Glutamatergic neuron (in vitro differentiated cells): ENCODE data around the gene LRRC75B. TPM values are rescaled to one million over a fixed set of nuclear protein-coding genes. Genes with fewer than 3 reads are reported as not detected.

Experiments
- DNase-seq: peaks from one replicate; pipeline ENCODE4 v3.0.0; 2022
- H3K27ac Mint-ChIP-seq: one replicate; pipeline ENCODE4 v1.8.0; 2020; ENCODE audit warnings: mild to moderate bottlenecking, mixed read lengths, inconsistent platforms; ENCODE audit not compliant: unreplicated experiment
- H3K27me3 Mint-ChIP-seq: one replicate; pipeline ENCODE4 v1.8.0; 2020; ENCODE audit warnings: mild to moderate bottlenecking, moderate library complexity, mixed read lengths, inconsistent platforms; ENCODE audit not compliant: unreplicated experiment
- H3K36me3 Mint-ChIP-seq: one replicate; pipeline ENCODE4 v1.8.0; 2020; ENCODE audit warnings: mild to moderate bottlenecking, mixed read lengths, inconsistent platforms; ENCODE audit not compliant: unreplicated experiment
- H3K4me1 Mint-ChIP-seq: one replicate; pipeline ENCODE4 v1.8.0; 2020; ENCODE audit warnings: mild to moderate bottlenecking, low read depth, mixed read lengths, inconsistent platforms; ENCODE audit not compliant: unreplicated experiment
- H3K4me3 Mint-ChIP-seq: one replicate; pipeline ENCODE4 v1.8.0; 2020; ENCODE audit warnings: mild to moderate bottlenecking, mixed read lengths, inconsistent platforms; ENCODE audit not compliant: unreplicated experiment
- H3K9me3 Mint-ChIP-seq: one replicate; pipeline ENCODE4 v1.8.0; 2020; ENCODE audit warnings: mild to moderate bottlenecking, moderate library complexity, mixed read lengths, inconsistent platforms; ENCODE audit not compliant: unreplicated experiment
- CTCF ChIP-seq: fragments of 200-600 bp; sonication (generic); IDR thresholded peaks from one replicate; pipeline ENCODE4 v1.5.0; 2021; ENCODE audit not compliant: partially characterized antibody, unreplicated experiment
- total RNA-seq: library from RNA; stranded (reverse); fragmentation: NEBNext Ultra II Directional; extraction: Animal tissue kit (Norgen Biotek cat#: 25700); gene quantifications from one replicate; pipeline ENCODE4 v1.2.1, GENCODE V29; 2021; ENCODE audit not compliant: unreplicated experiment

The LRRC75B gene
- total RNA-seq, 1 donor from 2014 or later, result 63.6 TPM

- Mint-ChIP-seq H3K4me3 (no peak overlapping the region), H3K27ac (no peak overlapping the region), H3K4me1 (no peaks in the 10 kb centered on the region), H3K27me3 (no peaks in the 10 kb centered on the region), H3K36me3 (no peaks in the 10 kb centered on the region), H3K9me3 (no peaks in the 10 kb centered on the region)
- DNase-seq, result no peak
- no peak for TF ChIP-seq CTCF
These were observed 9.4 kb downstream of the LRRC75B start for GRCh38 chr22:24583221-24584165.

GRCh38 chr22:24582056-24582814 lies 10.6 kb downstream of the LRRC75B start:
- TF ChIP-seq CTCF, result no peak
- peaks cover 2% of the 10 kb centered on the region for H3K27me3 Mint-ChIP-seq
- H3K9me3 Mint-ChIP-seq, result no peaks in the 10 kb centered on the region
- H3K4me1 Mint-ChIP-seq, result no peaks in the 10 kb centered on the region
- H3K36me3 Mint-ChIP-seq, result no peaks in the 10 kb centered on the region
- H3K27ac Mint-ChIP-seq, result no peak overlapping the region
- H3K4me3 Mint-ChIP-seq, result no peak overlapping the region
- DNase-seq, result no peak

DNA sequence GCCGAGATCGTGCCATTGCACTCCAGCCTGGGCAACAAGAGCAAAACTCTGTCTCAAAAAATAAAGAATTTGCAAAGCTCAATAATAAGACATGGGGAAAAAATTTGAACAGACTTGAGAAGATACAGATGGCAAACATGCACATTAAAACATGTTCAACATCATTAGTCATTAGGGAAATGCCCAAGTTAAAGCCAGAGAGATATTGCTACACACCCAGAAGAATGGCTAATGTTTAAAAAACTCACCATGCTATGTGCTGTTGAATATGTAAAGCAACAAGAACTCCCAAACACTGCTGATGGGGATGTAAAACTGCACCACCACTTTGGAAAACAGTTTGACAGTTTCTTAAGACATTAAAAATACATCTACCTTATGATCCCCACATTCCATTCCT lies 12.6 kb downstream of the LRRC75B start:
- H3K4me1 Mint-ChIP-seq, result no peaks in the 10 kb centered on the region
- no peak overlapping the region for H3K4me3 Mint-ChIP-seq
- peaks cover 2% of the 10 kb centered on the region for H3K27me3 Mint-ChIP-seq
- no peak overlapping the region for H3K27ac Mint-ChIP-seq
- no peaks in the 10 kb centered on the region for H3K9me3 Mint-ChIP-seq
- DNase-seq, result no peak
- H3K36me3 Mint-ChIP-seq, result no peaks in the 10 kb centered on the region
- no peak for TF ChIP-seq CTCF

DNA sequence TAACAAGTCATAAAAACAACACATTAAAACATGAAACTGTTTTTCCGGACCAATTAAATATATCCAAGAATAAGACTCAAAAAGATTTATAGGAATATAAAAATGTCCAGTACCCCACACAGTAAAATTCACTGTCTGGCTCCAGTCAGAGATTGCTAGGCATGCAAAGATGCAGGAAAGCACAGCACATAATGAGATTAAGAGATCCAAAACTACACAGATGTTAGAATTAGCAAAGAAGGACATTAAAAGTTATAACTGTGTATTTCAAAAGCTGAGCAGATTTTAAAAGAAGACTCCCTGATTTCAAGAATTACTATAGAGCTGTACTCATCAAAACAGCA lies 13.6 kb downstream of the LRRC75B start:
- DNase-seq, result no peak
- TF ChIP-seq CTCF, result no peak
- H3K27me3 Mint-ChIP-seq, result peaks cover 2% of the 10 kb centered on the region

More for the DNA sequence above, 13.6 kb downstream of the LRRC75B start:
- Mint-ChIP-seq H3K36me3 (peaks cover 6% of the 10 kb centered on the region), H3K9me3 (no peaks in the 10 kb centered on the region), H3K27ac (no peak overlapping the region), H3K4me3 (no peak overlapping the region), H3K4me1 (no peaks in the 10 kb centered on the region)
